Measurements from ENCODE around the gene CYP1A1. TPM values are rescaled to one million over a fixed set of nuclear protein-coding genes. Genes with fewer than 3 reads are reported as not detected.

CYP1A1 gene
- total and polyA plus RNA-seq, 2 experiments from 2014 or later, result 0.16 to 1.4 TPM

GRCh38 chr15:74724570-74725224 is 631 bp downstream of the CYP1A1 start:
- no peak for ATAC-seq

More at GRCh38 chr15:74724570-74725224, 631 bp downstream of the CYP1A1 start:
- peaks cover 7% of the 10 kb centered on the region; the same call in 1 of the 2 replicates for H3K4me1 ChIP-seq (ENCODE audit: insufficient read depth)
- H3K36me3 Mint-ChIP-seq (ENCODE audit: low read depth), result peaks cover 3% of the 10 kb centered on the region; the same call in 2 of the 3 replicates
- no peak overlapping the region for H3K27ac ChIP-seq (ENCODE audit: low read depth)
- H3K27me3 Mint-ChIP-seq (ENCODE audit: insufficient read depth, low read depth, poor library complexity), result peaks cover 25% of the 10 kb centered on the region
- no peaks in the 10 kb centered on the region for H3F3A ChIP-seq (replicated peaks; ENCODE audit: low read depth)
- no peak overlapping the region for H3K27ac Mint-ChIP-seq
- no peaks in the 10 kb centered on the region for H3K36me3 ChIP-seq (ENCODE audit: insufficient read depth)
- H3K4me2 ChIP-seq, result peak overlapping the region; percentile 72
- H3K9me2 ChIP-seq (ENCODE audit: insufficient read depth), result 0 out of 2 replicates have a peak, but pooled peaks cover 5% of the 10 kb centered on the region
- no peak for TF ChIP-seq POLR2AphosphoS5 (IDR thresholded peaks at IDR 0.05; ENCODE audit: low read depth)
- no peak for TF ChIP-seq EZH2phosphoT487 (IDR thresholded peaks at IDR 0.05; ENCODE audit: unreplicated experiment)
- no peak for TF ChIP-seq EZH2 (IDR thresholded peaks at IDR 0.05; ENCODE audit: low read depth, unreplicated experiment)
- TF ChIP-seq CREB1 (CRISPR knock-in tag; IDR thresholded peaks at IDR 0.05; ENCODE audit: low read depth), result no peak
- no peak for TF ChIP-seq ZNF331 (CRISPR knock-in tag; IDR thresholded peaks at IDR 0.05; ENCODE audit: low read depth)
- no peak for TF ChIP-seq ZNF114 (CRISPR knock-in tag; IDR thresholded peaks at IDR 0.05)
- TF ChIP-seq, protein P1, sequence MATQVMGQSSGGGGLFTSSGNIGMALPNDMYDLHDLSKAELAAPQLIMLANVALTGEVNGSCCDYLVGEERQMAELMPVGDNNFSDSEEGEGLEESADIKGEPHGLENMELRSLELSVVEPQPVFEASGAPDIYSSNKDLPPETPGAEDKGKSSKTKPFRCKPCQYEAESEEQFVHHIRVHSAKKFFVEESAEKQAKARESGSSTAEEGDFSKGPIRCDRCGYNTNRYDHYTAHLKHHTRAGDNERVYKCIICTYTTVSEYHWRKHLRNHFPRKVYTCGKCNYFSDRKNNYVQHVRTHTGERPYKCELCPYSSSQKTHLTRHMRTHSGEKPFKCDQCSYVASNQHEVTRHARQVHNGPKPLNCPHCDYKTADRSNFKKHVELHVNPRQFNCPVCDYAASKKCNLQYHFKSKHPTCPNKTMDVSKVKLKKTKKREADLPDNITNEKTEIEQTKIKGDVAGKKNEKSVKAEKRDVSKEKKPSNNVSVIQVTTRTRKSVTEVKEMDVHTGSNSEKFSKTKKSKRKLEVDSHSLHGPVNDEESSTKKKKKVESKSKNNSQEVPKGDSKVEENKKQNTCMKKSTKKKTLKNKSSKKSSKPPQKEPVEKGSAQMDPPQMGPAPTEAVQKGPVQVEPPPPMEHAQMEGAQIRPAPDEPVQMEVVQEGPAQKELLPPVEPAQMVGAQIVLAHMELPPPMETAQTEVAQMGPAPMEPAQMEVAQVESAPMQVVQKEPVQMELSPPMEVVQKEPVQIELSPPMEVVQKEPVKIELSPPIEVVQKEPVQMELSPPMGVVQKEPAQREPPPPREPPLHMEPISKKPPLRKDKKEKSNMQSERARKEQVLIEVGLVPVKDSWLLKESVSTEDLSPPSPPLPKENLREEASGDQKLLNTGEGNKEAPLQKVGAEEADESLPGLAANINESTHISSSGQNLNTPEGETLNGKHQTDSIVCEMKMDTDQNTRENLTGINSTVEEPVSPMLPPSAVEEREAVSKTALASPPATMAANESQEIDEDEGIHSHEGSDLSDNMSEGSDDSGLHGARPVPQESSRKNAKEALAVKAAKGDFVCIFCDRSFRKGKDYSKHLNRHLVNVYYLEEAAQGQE (IDR thresholded peaks at IDR 0.05; ENCODE audit: unreplicated experiment), result no peak
- no peak for TF ChIP-seq ZNF462 (CRISPR knock-in tag; IDR thresholded peaks at IDR 0.05)
- TF ChIP-seq, protein P2, sequence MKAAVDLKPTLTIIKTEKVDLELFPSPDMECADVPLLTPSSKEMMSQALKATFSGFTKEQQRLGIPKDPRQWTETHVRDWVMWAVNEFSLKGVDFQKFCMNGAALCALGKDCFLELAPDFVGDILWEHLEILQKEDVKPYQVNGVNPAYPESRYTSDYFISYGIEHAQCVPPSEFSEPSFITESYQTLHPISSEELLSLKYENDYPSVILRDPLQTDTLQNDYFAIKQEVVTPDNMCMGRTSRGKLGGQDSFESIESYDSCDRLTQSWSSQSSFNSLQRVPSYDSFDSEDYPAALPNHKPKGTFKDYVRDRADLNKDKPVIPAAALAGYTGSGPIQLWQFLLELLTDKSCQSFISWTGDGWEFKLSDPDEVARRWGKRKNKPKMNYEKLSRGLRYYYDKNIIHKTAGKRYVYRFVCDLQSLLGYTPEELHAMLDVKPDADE (IDR thresholded peaks at IDR 0.05), result no peak
- TF ChIP-seq, protein P3, sequence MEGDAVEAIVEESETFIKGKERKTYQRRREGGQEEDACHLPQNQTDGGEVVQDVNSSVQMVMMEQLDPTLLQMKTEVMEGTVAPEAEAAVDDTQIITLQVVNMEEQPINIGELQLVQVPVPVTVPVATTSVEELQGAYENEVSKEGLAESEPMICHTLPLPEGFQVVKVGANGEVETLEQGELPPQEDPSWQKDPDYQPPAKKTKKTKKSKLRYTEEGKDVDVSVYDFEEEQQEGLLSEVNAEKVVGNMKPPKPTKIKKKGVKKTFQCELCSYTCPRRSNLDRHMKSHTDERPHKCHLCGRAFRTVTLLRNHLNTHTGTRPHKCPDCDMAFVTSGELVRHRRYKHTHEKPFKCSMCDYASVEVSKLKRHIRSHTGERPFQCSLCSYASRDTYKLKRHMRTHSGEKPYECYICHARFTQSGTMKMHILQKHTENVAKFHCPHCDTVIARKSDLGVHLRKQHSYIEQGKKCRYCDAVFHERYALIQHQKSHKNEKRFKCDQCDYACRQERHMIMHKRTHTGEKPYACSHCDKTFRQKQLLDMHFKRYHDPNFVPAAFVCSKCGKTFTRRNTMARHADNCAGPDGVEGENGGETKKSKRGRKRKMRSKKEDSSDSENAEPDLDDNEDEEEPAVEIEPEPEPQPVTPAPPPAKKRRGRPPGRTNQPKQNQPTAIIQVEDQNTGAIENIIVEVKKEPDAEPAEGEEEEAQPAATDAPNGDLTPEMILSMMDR (conservative IDR thresholded peaks at IDR 0.05; ENCODE audit: low read depth in 2 of 2), result no peak
- TF ChIP-seq NANOG (IDR thresholded peaks at IDR 0.05; ENCODE audit: borderline replicate concordance), result no peak
- TF ChIP-seq STAT1 (IDR thresholded peaks at IDR 0.05; ENCODE audit: unreplicated experiment), result no peak
- TF ChIP-seq JUNB (IDR thresholded peaks at IDR 0.05; ENCODE audit: unreplicated experiment), result no peak
- peaks cover 10% of the 10 kb centered on the region for H3K9me3 Mint-ChIP-seq
- H3K79me2 ChIP-seq (replicated peaks; ENCODE audit: insufficient read depth), result no peaks in the 10 kb centered on the region
- no peak overlapping the region for H2AFZ ChIP-seq
- H3K4me3 ChIP-seq, result no peak overlapping the region; the same call in 1 of the 2 replicates
- H3K27me3 ChIP-seq (ENCODE audit: insufficient read depth), result peaks cover 33% of the 10 kb centered on the region
- DNase-seq (ENCODE audit: low spot score), result no peak
- H4K20me1 ChIP-seq (replicated peaks; ENCODE audit: insufficient read depth), result no peaks in the 10 kb centered on the region
- peak overlapping the region; percentile 65; the same call in 2 of the 3 replicates for H3K4me3 Mint-ChIP-seq
- H3K4me1 Mint-ChIP-seq, result peaks cover 5% of the 10 kb centered on the region

Measured in GM23338 (cell line).